GM23338 (cell line): ENCODE measurements around the gene RBFOX1. TPM values are rescaled to one million over a fixed set of nuclear protein-coding genes. Genes with fewer than 3 reads are reported as not detected.

ENCODE experiments used
- ATAC-seq: fragments of 200-7000 bp; cut with Tn5 transposase; 3 replicates; pipeline ENCODE4 v1.9.1; 2020
- DNase-seq: peaks from one replicate; pipeline ENCODE4 v3.0.0-alpha.2; 2015; ENCODE audit warnings: low spot score
- H2AFZ ChIP-seq: fragments of 200-600 bp; sonication (generic); 2 replicates; pipeline ENCODE4 v1.8.0; 2016; ENCODE audit warnings: antibody characterized with exemption, mild to moderate bottlenecking, moderate library complexity
- H3F3A ChIP-seq: fragments of 200-600 bp; sonication (generic); replicated peaks from 2 replicates; pipeline ENCODE4 v1.8.0; 2017; ENCODE audit warnings: antibody characterized with exemption, mixed run types, low read depth
- H3K27ac ChIP-seq: fragments of 200-600 bp; sonication (generic); 2 replicates; pipeline ENCODE4 v1.6.1; 2016; ENCODE audit warnings: low read depth
- H3K27me3 ChIP-seq: fragments of 200-600 bp; sonication (generic); 2 replicates; pipeline ENCODE4 v1.8.0; 2016; ENCODE audit warnings: mild to moderate bottlenecking, mixed run types, moderate library complexity; ENCODE audit not compliant: insufficient read depth
- H3K36me3 ChIP-seq: fragments of 200-600 bp; sonication (generic); 2 replicates; pipeline ENCODE4 v1.8.0; 2016; ENCODE audit warnings: mild to moderate bottlenecking; ENCODE audit not compliant: insufficient read depth
- H3K4me1 ChIP-seq: fragments of 200-600 bp; sonication (generic); 2 replicates; pipeline ENCODE4 v1.8.0; 2016; ENCODE audit warnings: mild to moderate bottlenecking, moderate library complexity; ENCODE audit not compliant: insufficient read depth
- H3K4me2 ChIP-seq: fragments of 200-600 bp; sonication (generic); 2 replicates; pipeline ENCODE4 v1.7.1; 2017; ENCODE audit warnings: mixed run types
- H3K4me3 ChIP-seq: fragments of 200-600 bp; sonication (generic); 2 replicates; pipeline ENCODE4 v1.6.1; 2016; ENCODE audit warnings: mixed run types
- H3K79me2 ChIP-seq: fragments of 200-600 bp; sonication (generic); replicated peaks from 2 replicates; pipeline ENCODE4 v1.8.0; 2017; ENCODE audit warnings: mild to moderate bottlenecking; ENCODE audit not compliant: insufficient read depth
- H3K9me2 ChIP-seq: fragments of 200-600 bp; sonication (generic); 2 replicates; pipeline ENCODE4 v1.8.0; 2017; ENCODE audit not compliant: insufficient read depth
- H4K20me1 ChIP-seq: fragments of 200-600 bp; sonication (generic); replicated peaks from 2 replicates; pipeline ENCODE4 v1.8.0; 2017; ENCODE audit warnings: mild to moderate bottlenecking; ENCODE audit not compliant: insufficient read depth
- H3K27ac Mint-ChIP-seq: 2 replicates; pipeline ENCODE4 v1.8.0; 2020; ENCODE audit warnings: inconsistent platforms, mild to moderate bottlenecking, moderate library complexity, mixed read lengths
- H3K27me3 Mint-ChIP-seq: 3 replicates; pipeline ENCODE4 v1.8.0; 2022; ENCODE audit warnings: low read depth, mild to moderate bottlenecking, moderate library complexity, mixed read lengths, inconsistent platforms; ENCODE audit not compliant: insufficient read depth, poor library complexity
- H3K36me3 Mint-ChIP-seq: 3 replicates; pipeline ENCODE4 v1.8.0; 2021; ENCODE audit warnings: low read depth, mild to moderate bottlenecking, inconsistent platforms, moderate library complexity, mixed read lengths
- H3K4me1 Mint-ChIP-seq: 3 replicates; pipeline ENCODE4 v1.8.0; 2020; ENCODE audit warnings: mild to moderate bottlenecking, inconsistent platforms, mixed read lengths
- H3K4me3 Mint-ChIP-seq: 3 replicates; pipeline ENCODE4 v1.8.0; 2021; ENCODE audit warnings: moderate library complexity, mild to moderate bottlenecking, inconsistent platforms, mixed read lengths
- H3K9me3 Mint-ChIP-seq: 3 replicates; pipeline ENCODE4 v1.8.0; 2020; ENCODE audit warnings: moderate library complexity, mild to moderate bottlenecking, inconsistent platforms, mixed read lengths
- CREB1 ChIP-seq: fragments of 250-450 bp; sonication (Bioruptor Pico); IDR thresholded peaks from 2 replicates; pipeline ENCODE4 v1.5.0; 2020; ENCODE audit warnings: low read depth, mild to moderate bottlenecking, moderate library complexity
- EZH2 ChIP-seq: fragments of 200-600 bp; sonication (generic); IDR thresholded peaks from one replicate; pipeline ENCODE4 v1.8.0; 2017; ENCODE audit warnings: antibody characterized with exemption, mild to moderate bottlenecking, low read depth; ENCODE audit not compliant: unreplicated experiment
- EZH2phosphoT487 ChIP-seq: fragments of 200-600 bp; sonication (generic); IDR thresholded peaks from one replicate; pipeline ENCODE4 v1.8.1; 2018; ENCODE audit warnings: antibody characterized with exemption; ENCODE audit not compliant: unreplicated experiment
- JUNB ChIP-seq: IDR thresholded peaks from one replicate; pipeline ENCODE4 v1.6.1; 2016; ENCODE audit warnings: antibody characterized with exemption; ENCODE audit not compliant: unreplicated experiment
- NANOG ChIP-seq: IDR thresholded peaks from 2 replicates; pipeline ENCODE4 v1.6.1; 2016; ENCODE audit warnings: antibody characterized with exemption, borderline replicate concordance
- REST ChIP-seq: IDR thresholded peaks from one replicate; pipeline ENCODE4 v1.6.1; 2018; ENCODE audit warnings: antibody characterized with exemption; ENCODE audit not compliant: unreplicated experiment
- STAT1 ChIP-seq: IDR thresholded peaks from one replicate; pipeline ENCODE4 v1.6.1; 2016; ENCODE audit warnings: antibody characterized with exemption; ENCODE audit not compliant: unreplicated experiment
- ZNF114 ChIP-seq: fragments of 250-450 bp; sonication (Bioruptor Pico); IDR thresholded peaks from 2 replicates; pipeline ENCODE4 v1.5.0; 2020; ENCODE audit warnings: mild to moderate bottlenecking, moderate library complexity
- ZNF331 ChIP-seq: fragments of 250-450 bp; sonication (Bioruptor Pico); IDR thresholded peaks from 2 replicates; pipeline ENCODE4 v1.5.0; 2020; ENCODE audit warnings: low read depth, mild to moderate bottlenecking, moderate library complexity
- ZNF462 ChIP-seq: fragments of 250-450 bp; sonication (Bioruptor Pico); IDR thresholded peaks from 2 replicates; pipeline ENCODE4 v1.5.0; 2020; ENCODE audit warnings: mild to moderate bottlenecking, moderate library complexity
- polyA plus RNA-seq: library from polyadenylated mRNA; unstranded; fragments of >200 nt; fragmentation: Nextera tagmentation; extraction: Ambion mirVana; gene quantifications from 2 replicates; pipeline ENCODE4 v1.2.1, GENCODE V29; 2016
- total RNA-seq: library from RNA; depleted of rRNA; stranded (reverse); fragments of >200 nt; shearing (Covaris generic); gene quantifications from 2 replicates; pipeline ENCODE4 v1.2.3, GENCODE V29; 2014

RBFOX1 gene
- total and polyA plus RNA-seq, 2 experiments from 2014 or later = 2.5 to 3.6 TPM

GRCh38 chr16:7369204-7369603 is 36.6 kb downstream of the RBFOX1 start (continued):
- TF ChIP-seq ZNF462 = no peak
- TF ChIP-seq STAT1 = no peak
- no peak for TF ChIP-seq CREB1 (CRISPR knock-in tag)
- no peak for TF ChIP-seq ZNF114

GRCh38 chr16:7372095-7372494 is 39.5 kb downstream of the RBFOX1 start:
- H3K36me3 ChIP-seq = 0 out of 2 replicates have a peak, but pooled peaks cover 3% of the 10 kb centered on the region
- H3K9me3 Mint-ChIP-seq = peaks cover 10% of the 10 kb centered on the region; the same call in 2 of the 3 replicates
- no peaks in the 10 kb centered on the region for H3K27me3 Mint-ChIP-seq
- DNase-seq = no peak
- no peak overlapping the region for H2AFZ ChIP-seq
- H3K27ac ChIP-seq = no peak overlapping the region
- H3K4me3 ChIP-seq = no peak overlapping the region
- no peaks in the 10 kb centered on the region for H3K79me2 ChIP-seq
- no peaks in the 10 kb centered on the region for H3K36me3 Mint-ChIP-seq
- no peaks in the 10 kb centered on the region for H3K4me1 ChIP-seq
- ATAC-seq = no peak
- no peak for TF ChIP-seq CREB1 (CRISPR knock-in tag)
- no peaks in the 10 kb centered on the region for H3K9me2 ChIP-seq
- no peak overlapping the region for H3K4me3 Mint-ChIP-seq
- peaks cover 22% of the 10 kb centered on the region for H3K4me1 Mint-ChIP-seq
- H3K27ac Mint-ChIP-seq = no peak overlapping the region
- H3F3A ChIP-seq = no peaks in the 10 kb centered on the region
- no peaks in the 10 kb centered on the region for H4K20me1 ChIP-seq
- no peaks in the 10 kb centered on the region for H3K27me3 ChIP-seq
- H3K4me2 ChIP-seq = no peak overlapping the region

- Histone ChIP-seq H3K9me2 (no peaks in the 10 kb centered on the region), H3K4me3 (no peak overlapping the region), H3K27me3 (no peaks in the 10 kb centered on the region), H2AFZ (no peak overlapping the region), H3K4me1 (no peaks in the 10 kb centered on the region), H3K79me2 (no peaks in the 10 kb centered on the region), H3K4me2 (no peak overlapping the region), H3K27ac (no peak overlapping the region), H4K20me1 (no peaks in the 10 kb centered on the region), H3F3A (no peaks in the 10 kb centered on the region), H3K36me3 (0 out of 2 replicates have a peak, but pooled peaks cover 3% of the 10 kb centered on the region)
- Mint-ChIP-seq H3K9me3 (peaks cover 2% of the 10 kb centered on the region; the same call in 2 of the 3 replicates), H3K27ac (no peak overlapping the region), H3K36me3 (no peaks in the 10 kb centered on the region), H3K4me3 (no peak overlapping the region), H3K4me1 (peaks cover 20% of the 10 kb centered on the region), H3K27me3 (no peaks in the 10 kb centered on the region)
- DNase-seq (no peak), ATAC-seq (no peak)
- no peak for TF ChIP-seq STAT1
- TF ChIP-seq ZNF331 (CRISPR knock-in tag) = no peak
- no peak for TF ChIP-seq EZH2phosphoT487
- no peak for TF ChIP-seq NANOG
- TF ChIP-seq REST = no peak
- no peak for TF ChIP-seq ZNF114
- no peak for TF ChIP-seq EZH2
- no peak for TF ChIP-seq JUNB
These were observed 41.1 kb downstream of the RBFOX1 start for GRCh38 chr16:7373776-7374175.
